HL-60 (cell line): ENCODE results near the gene IRS1.

Source experiments
- DNase-seq, 2 experiments: peaks; one replicate each; pipeline ENCODE4 v3.0.0-alpha.2; 2010 to 2020; ENCODE audit warnings: low read depth in 1 of 2, low spot score in 1 of 2
- H3K27ac ChIP-seq: fragments of 250-450 bp; sonication (Bioruptor Pico); replicated peaks from 2 replicates; pipeline ENCODE4 v1.5.1; 2020; ENCODE audit warnings: mild to moderate bottlenecking, moderate library complexity
- H3K27me3 ChIP-seq: fragments of 250-450 bp; sonication (Bioruptor Pico); 2 replicates; pipeline ENCODE4 v1.5.1; 2021; ENCODE audit warnings: mild to moderate bottlenecking, moderate library complexity; ENCODE audit not compliant: insufficient read depth, poor library complexity, severe bottlenecking
- H3K4me3 ChIP-seq: replicated peaks from 2 replicates; pipeline ENCODE4 v1.5.1; 2011; ENCODE audit warnings: mild to moderate bottlenecking, control low read depth, low read length; ENCODE audit not compliant: insufficient read depth
- CTCF ChIP-seq: IDR thresholded peaks from one replicate; pipeline ENCODE4 v1.5.1; 2011; ENCODE audit warnings: low read length, control low read depth, inconsistent platforms; ENCODE audit not compliant: insufficient read depth
- GABPA ChIP-seq: IDR thresholded peaks from 2 replicates; pipeline ENCODE4 v1.6.1; 2012; ENCODE audit warnings: low read depth
- POLR2AphosphoS5 ChIP-seq: IDR thresholded peaks from 2 replicates; pipeline ENCODE4 v1.6.1; 2012; ENCODE audit warnings: low read depth
- REST ChIP-seq: IDR thresholded peaks from 2 replicates; pipeline ENCODE4 v1.6.1; 2012; ENCODE audit warnings: low read depth; ENCODE audit not compliant: insufficient replicate concordance
- SPI1 ChIP-seq: IDR thresholded peaks from 2 replicates; pipeline ENCODE4 v1.6.1; 2012; ENCODE audit warnings: low read depth, mild to moderate bottlenecking, borderline replicate concordance

IRS1 gene

GRCh38 chr2:226694586-226695284, 104.9 kb downstream of the IRS1 start:
- TF ChIP-seq GABPA (no peak), POLR2AphosphoS5 (no peak), REST (no peak), CTCF (no peak), SPI1 (no peak)
- Histone ChIP-seq H3K27ac (no peak overlapping the region), H3K27me3 (no peaks in the 10 kb centered on the region), H3K4me3 (no peak overlapping the region)
- DNase-seq, result no peak

GRCh38 chr2:226694149-226694548, 105.5 kb downstream of the IRS1 start:
- TF ChIP-seq POLR2AphosphoS5, result no peak
- no peak for TF ChIP-seq GABPA
- no peak for TF ChIP-seq SPI1
- no peak for TF ChIP-seq CTCF
- TF ChIP-seq REST, result no peak
- Histone ChIP-seq H3K4me3 (no peak overlapping the region), H3K27me3 (no peaks in the 10 kb centered on the region), H3K27ac (no peak overlapping the region)
- no peak for DNase-seq

- Histone ChIP-seq H3K4me3 (no peak overlapping the region), H3K27ac (no peak overlapping the region), H3K27me3 (no peaks in the 10 kb centered on the region)
- DNase-seq, result peak in 1 of 2 experiments; percentile 66
- TF ChIP-seq CTCF, result no peak
- peak; percentile 75; the same call in 1 of the 2 replicates for TF ChIP-seq SPI1
- TF ChIP-seq POLR2AphosphoS5, result peak; percentile 26; the same call in 1 of the 2 replicates
Observed at GRCh38 chr2:226693521-226693920, 106.1 kb downstream of the IRS1 start.
